ENCODE data around the gene SMCO4.
"Not testable (repeated sequence)": the region's sequence is repeated elsewhere in the genome, so short reads cannot be mapped to it uniquely, and the experiment has no call there.

Gene SMCO4

GRCh38 chr11:93559681-93560080, 16.5 kb upstream of the SMCO4 start:
- DNase-seq = no peak

GRCh38 chr11:93552874-93553273, 9.7 kb upstream of the SMCO4 start:
- DNase-seq = no peak

- DNase-seq = no peak
Measured at GRCh38 chr11:93549976-93550375, 6.8 kb upstream of the SMCO4 start.

DNA sequence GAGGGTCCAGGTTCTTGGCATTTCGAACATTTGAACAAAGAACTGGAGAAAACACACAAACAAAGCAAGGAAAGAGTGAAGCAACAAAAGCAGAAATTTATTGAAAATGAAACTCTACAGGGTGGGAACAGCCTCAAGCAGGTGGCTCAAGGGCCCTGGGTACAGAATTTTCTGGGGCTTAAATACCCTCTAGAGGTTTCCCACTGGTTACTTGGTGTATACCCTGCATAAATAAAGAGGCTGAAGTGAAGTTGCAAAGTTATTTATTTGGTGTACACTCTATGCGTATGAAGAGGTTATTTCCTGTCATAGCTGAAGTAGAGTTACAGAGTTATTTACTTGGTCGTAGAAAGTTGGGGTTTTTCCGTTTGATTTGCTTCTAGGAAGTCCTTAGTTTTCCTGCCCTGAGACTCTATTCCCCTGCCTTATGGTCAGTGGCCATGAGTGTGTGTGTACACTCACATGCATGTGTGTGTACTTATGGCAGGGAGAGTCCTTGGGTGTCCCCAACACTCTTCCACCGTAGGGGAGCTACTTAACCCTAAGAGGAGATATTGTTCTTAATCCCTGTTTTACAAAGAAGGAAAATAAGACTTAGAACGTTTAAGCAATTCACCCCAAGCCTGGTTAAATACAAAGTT, 5.6 kb upstream of the SMCO4 start:
- DNase-seq = no peak

GRCh38 chr11:93547773-93548172, 4.6 kb upstream of the SMCO4 start:
- DNase-seq = no peak

DNA sequence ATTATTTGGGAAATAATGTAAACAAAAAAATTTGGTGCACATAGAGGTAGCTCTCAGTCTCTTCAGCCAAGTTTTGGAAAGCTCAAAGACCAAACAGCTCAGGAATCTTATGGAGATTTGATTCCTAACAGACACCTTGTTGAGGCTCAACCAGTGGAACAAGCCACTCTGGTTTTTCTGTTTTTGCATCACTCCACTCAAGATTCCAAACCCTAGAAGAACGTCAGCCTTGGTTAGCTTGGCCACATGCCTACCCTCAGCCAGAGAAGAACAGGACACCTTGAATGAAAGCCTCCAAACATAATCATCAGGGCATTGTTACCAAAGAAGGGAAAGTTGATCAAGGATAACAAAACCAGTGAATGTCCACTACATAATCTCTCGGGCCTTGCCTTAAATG, 3.8 kb upstream of the SMCO4 start:
- no peak for DNase-seq

- DNase-seq = no peak
Measured at GRCh38 chr11:93545566-93545965, 2.4 kb upstream of the SMCO4 start.

- DNase-seq = no peak
Measured at GRCh38 chr11:93542811-93543229, 371 bp downstream of the SMCO4 start.

GRCh38 chr11:93541884-93542810, 1.0 kb downstream of the SMCO4 start:
- no peak for DNase-seq

DNA sequence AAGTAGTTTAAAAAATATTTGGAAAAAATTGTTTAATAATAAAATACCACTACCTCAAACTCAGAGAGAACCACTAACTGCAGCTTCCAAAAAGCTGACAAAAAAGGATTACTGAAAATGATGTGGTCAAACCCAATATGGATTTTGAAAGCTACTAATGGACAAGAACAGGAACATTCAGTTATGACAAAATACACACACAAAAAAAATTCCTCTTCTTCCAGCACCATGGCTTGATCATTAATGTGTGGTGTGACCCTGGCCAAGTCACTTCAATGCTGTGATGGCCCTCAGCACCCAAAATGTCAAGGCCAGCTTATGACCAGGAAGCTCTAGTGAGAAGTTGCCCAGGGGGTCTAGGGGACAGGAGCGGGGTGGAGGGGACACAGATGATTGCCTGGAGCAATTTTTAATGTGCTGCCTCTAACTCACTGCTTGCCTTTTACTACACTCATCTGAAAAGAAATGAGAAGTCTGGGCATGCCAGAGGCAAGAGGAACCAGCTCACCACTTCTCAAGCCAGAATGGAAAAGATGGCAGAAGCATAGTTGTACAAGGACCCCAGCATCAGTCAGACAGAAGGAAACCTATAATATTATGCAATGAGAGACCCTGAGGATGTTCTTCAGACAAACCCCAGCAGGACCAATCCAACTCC, 2.2 kb downstream of the SMCO4 start:
- DNase-seq = no peak

DNA sequence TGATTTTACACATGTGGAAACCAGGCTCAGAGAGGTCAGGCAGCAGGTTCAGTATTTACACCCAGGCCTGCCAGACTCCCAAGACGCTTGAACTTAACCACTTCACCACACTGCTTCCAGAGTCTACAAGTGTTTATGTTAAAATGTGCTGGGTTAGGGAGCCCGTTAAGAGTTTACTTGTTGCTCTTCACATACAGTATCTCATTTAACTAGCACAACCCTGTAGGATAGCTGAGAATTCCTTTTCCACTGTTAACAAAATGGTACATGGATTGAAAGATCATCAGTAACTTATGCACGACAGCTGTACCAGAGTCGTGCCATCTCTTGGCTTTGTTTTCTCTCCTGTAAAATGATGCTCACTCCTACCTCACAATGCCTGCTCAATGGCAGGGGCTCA, 2.9 kb downstream of the SMCO4 start:
- DNase-seq = no peak

GRCh38 chr11:93537767-93538261, 5.4 kb downstream of the SMCO4 start:
- DNase-seq = no peak

GRCh38 chr11:93537049-93537448, 6.1 kb downstream of the SMCO4 start:
- no peak for DNase-seq

GRCh38 chr11:93536101-93536861, 6.9 kb downstream of the SMCO4 start:
- DNase-seq = no peak

DNA sequence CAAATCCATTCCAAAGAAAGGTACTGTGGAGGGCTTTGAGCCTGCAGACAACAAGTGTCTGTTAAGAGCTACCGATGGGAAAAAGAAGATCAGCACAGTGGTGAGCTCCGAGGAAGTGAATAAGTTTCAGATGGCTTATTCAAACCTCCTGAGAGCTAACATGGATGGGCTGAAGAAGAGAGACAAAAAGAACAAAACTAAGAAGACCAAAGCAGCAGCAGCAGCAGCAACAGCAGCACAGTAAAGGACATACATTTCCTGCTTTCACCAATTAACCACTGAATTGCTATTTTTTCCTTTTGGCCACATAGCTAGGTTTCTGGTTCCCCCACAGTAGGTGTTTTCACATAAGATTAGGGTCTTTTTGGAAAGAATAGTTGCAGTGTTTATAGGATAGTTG, 7.6 kb downstream of the SMCO4 start:
- DNase-seq = not testable (repeated sequence)

DNA sequence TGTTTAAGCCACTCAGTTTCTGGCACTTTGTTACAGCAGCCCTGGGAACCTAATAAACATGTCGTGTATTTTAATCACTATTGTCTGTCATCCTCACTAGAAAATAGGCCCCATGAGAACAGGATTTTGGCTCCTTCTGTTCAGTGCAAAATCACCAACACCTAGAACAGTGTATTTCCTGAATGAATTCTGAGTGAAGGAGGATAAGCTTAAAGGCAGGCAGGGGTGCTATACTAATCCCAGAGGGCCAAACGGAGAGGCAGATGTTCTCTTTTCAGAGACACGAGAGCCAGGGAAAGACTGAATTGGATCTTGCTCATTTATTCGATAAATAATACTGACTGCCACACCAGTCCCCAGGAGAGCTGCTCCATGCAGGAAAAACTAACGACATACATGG, 10.4 kb downstream of the SMCO4 start:
- no peak for DNase-seq

GRCh38 chr11:93532281-93532789, 10.9 kb downstream of the SMCO4 start:
- no peak for DNase-seq

DNA sequence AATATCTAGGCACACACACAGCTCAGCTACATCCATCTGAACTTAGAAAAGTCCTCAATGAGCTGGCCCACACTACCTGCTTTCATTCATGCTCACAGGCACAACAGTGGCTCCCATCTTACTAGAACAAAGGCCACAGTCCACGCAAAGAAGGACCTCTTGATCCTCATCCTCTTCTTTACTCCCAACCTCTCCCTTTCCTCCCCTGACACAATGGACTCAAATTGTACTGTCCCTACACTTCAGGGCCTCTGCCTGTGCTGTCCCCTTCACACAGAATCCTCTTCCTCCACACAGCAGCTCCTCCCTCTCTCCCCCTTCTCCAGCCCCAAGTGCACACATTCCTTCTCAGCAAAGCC, 12.7 kb downstream of the SMCO4 start:
- DNase-seq = no peak

DNA sequence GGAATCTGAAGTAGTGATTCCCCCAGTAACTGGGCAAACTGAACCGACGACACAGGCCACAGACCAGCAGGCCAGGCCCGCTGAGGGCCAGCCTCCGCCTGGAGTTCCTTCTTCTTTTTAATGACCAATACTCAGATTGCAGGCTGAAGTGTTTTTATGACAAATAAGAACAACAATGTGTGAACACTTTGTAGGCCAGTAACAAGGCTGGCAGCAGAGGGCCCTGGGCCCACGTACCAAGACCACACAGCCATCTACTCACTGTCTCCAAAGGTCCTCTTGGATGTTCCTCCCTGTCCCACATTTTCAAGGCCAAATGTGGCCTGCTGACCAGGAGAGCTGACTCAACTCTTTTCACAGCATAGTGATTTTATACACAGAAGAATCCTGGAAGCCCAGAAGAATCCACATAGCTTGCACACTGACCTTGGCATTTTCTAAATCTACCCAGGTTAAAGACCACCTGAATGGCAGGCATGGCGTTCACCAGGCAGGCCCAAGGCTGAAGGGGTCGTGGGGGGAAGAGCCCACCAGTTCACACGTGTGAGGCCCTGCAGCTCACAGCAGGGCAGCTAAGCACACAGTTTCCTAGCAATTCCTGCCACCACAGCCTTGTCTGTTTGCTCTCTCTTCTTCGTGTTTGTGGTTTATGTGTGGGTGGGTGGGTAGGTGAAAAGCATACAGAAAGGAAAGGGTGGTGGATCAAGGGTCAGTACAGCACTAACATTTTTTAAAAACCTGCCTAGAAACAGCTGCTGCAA, 13.3 kb downstream of the SMCO4 start:
- no peak for DNase-seq

GRCh38 chr11:93528757-93529645, 14.2 kb downstream of the SMCO4 start:
- DNase-seq = peak; percentile 42

GRCh38 chr11:93528252-93528651, 14.9 kb downstream of the SMCO4 start:
- DNase-seq = no peak

Data from NCI-H187 treated with DMSO at 0.1 percent for 48 hours (cell line).